Uterus (tissue), 2 donors: ENCODE measurements around the gene ADARB2.

Experiments used
- CTCF ChIP-seq, 4 experiments: fragments of 200-600 bp in 2 of 4; fragments of 450-650 bp in 2 of 4; sonication (generic) in 2 of 4; IDR thresholded peaks; one replicate each; pipeline ENCODE4 v1.5.1; 2016 to 2019; ENCODE audit warnings: antibody characterized with exemption in 4 of 4, mild to moderate bottlenecking in 2 of 4, moderate library complexity in 1 of 4
- POLR2A ChIP-seq, 2 donors: fragments of 450-650 bp; IDR thresholded peaks; one replicate each; pipeline ENCODE4 v1.6.1; 2016; ENCODE audit warnings: antibody characterized with exemption in 2 of 2, mild to moderate bottlenecking in 1 of 2, moderate library complexity in 1 of 2

GRCh38 chr10:1147810-1148209, 589.5 kb downstream of the ADARB2 start:
- TF ChIP-seq CTCF (IDR thresholded peaks at IDR 0.05): no peak
- TF ChIP-seq POLR2A (IDR thresholded peaks at IDR 0.05): no peak
